Brain microvascular endothelial cell (primary cell): ENCODE measurements around the gene TCHP.
"Not testable (repeated sequence)": the region's sequence is repeated elsewhere in the genome, so short reads cannot be mapped to it uniquely, and the experiment has no call there.

Experiments used
- DNase-seq: peaks from one replicate; pipeline ENCODE4 v3.0.0-alpha.2; 2020
- H3K27ac ChIP-seq: fragments of 250-450 bp; sonication (Bioruptor Pico); 2 replicates; pipeline ENCODE4 v1.5.1; 2020; ENCODE audit warnings: mild to moderate bottlenecking, moderate library complexity
- H3K27me3 ChIP-seq: fragments of 250-450 bp; sonication (Bioruptor Pico); replicated peaks from 2 replicates; pipeline ENCODE4 v1.5.1; 2020; ENCODE audit warnings: mild to moderate bottlenecking
- H3K36me3 ChIP-seq: fragments of 250-450 bp; sonication (Bioruptor Pico); replicated peaks from 2 replicates; pipeline ENCODE4 v1.5.1; 2020; ENCODE audit warnings: mild to moderate bottlenecking
- H3K4me3 ChIP-seq: 2 replicates; pipeline ENCODE4 v1.5.1; 2011; ENCODE audit warnings: low read depth, mild to moderate bottlenecking, control low read depth, low read length, moderate library complexity
- CTCF ChIP-seq: IDR thresholded peaks from 2 replicates; pipeline ENCODE4 v1.5.1; 2011; ENCODE audit warnings: low read depth, mild to moderate bottlenecking, moderate library complexity, low read length, control low read depth, inconsistent platforms; ENCODE audit errors: missing control alignments
- in situ Hi-C: cut with HindIII; loops from 2 replicates; pipeline ENCODE4 v1.10.0; 2017; ENCODE audit warnings: low sequenced_read_pairs, low pct_ligation_motif_present

The TCHP gene

GRCh38 chr12:109926488-109927210, 26.6 kb downstream of the TCHP start:
- H3K36me3 ChIP-seq: peaks cover 11% of the 10 kb centered on the region
- H3K27ac ChIP-seq: no peak overlapping the region
- TF ChIP-seq CTCF: no peak
- in situ Hi-C loops: no loop called here
- no peaks in the 10 kb centered on the region for H3K27me3 ChIP-seq
- no peak for DNase-seq
- no peak overlapping the region for H3K4me3 ChIP-seq

GRCh38 chr12:109927622-109928021, 27.5 kb downstream of the TCHP start:
- Histone ChIP-seq H3K4me3 (no peak overlapping the region), H3K36me3 (peaks cover 21% of the 10 kb centered on the region), H3K27me3 (no peaks in the 10 kb centered on the region), H3K27ac (no peak overlapping the region)
- peak; percentile 36 for DNase-seq
- TF ChIP-seq CTCF: peak; percentile 85
- in situ Hi-C loops: no loop called here

DNA sequence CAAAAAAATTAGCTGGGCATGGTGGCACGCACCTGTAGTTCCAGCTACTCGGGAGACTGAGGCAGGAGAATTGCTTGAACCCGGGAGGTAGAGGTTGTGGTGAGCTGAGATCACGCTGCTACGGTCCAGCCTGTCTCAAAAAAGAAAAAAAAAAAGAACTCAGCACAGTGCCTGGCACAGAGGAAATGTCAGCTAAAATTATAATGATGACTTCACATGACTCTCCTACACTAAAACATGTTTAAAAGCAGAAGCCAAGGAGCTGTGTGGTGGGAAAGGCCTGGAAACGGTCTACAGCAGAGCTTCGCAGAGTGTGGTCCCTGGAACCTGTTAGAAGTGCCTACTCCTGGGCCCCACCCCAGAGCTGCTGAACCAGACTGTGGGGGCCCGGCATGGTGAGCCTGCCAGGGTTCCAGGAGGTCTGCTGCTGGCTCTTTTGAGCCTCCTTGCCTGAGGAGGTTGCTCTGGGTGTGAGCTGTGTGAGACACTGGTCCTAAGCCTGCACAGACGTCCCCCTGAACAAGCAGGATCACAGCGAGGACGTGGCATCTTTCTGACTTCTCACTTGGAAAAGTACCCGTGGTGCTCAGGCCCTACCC, 28.1 kb downstream of the TCHP start:
- no peak overlapping the region for H3K4me3 ChIP-seq
- in situ Hi-C loops: no loop called here
- no peak for DNase-seq
- peaks cover 24% of the 10 kb centered on the region for H3K36me3 ChIP-seq
- no peak for TF ChIP-seq CTCF
- H3K27me3 ChIP-seq: no peaks in the 10 kb centered on the region
- no peak overlapping the region for H3K27ac ChIP-seq

DNA sequence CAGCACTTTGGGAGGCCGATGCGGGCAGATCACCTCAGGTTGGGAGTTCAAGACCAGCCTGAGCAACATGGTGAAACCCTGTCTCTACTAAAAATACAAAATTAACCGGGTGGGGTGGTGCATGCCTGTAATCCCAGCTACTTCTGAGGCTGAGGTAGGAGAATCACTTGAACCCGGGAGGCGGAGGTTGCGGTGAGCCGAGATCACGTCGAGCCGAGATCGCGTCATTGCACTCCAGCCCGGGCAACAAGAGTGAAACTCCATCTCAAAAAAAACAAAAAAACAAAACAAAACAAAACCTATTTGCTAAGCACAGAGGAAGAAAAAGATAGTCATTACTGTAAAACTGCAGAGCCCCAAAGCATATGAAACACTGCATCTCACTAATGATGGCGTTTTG, 29.3 kb downstream of the TCHP start:
- in situ Hi-C loops, DNase-seq, H3K27ac ChIP-seq, H3K4me3 ChIP-seq, H3K27me3 ChIP-seq: not testable (repeated sequence)
- H3K36me3 ChIP-seq: peaks cover 29% of the 10 kb centered on the region

GRCh38 chr12:109930028-109930800, 30.1 kb downstream of the TCHP start:
- no peak for TF ChIP-seq CTCF
- no peak for DNase-seq
- Histone ChIP-seq H3K27me3 (no peaks in the 10 kb centered on the region), H3K36me3 (peaks cover 34% of the 10 kb centered on the region), H3K4me3 (no peak overlapping the region), H3K27ac (no peak overlapping the region)
- in situ Hi-C loops: no loop called here

DNA sequence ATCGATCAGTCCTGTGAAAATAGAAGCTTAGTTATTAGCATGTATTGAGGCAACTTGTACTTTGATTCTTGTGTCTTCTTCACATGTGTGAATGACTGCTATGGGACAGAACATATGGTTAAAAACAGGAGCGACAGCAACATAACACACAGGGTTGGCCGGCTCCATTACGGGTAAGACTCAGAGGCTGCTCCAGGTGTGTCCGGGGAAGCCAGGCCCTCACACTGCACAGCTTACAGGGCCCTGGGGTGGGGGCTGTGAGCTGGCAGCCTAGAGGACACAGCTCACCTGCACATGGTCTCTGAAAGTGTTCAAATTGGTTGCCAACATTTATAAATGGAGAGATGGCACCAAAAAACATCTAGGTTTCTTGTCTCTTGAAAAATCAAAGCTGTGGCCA, 31.1 kb downstream of the TCHP start:
- in situ Hi-C loops: no loop called here
- H3K27me3 ChIP-seq: no peaks in the 10 kb centered on the region
- DNase-seq: no peak
- H3K27ac ChIP-seq: no peak overlapping the region
- H3K4me3 ChIP-seq: no peak overlapping the region
- no peak for TF ChIP-seq CTCF
- peaks cover 39% of the 10 kb centered on the region for H3K36me3 ChIP-seq
